Measurements from ENCODE around the gene CLEC4M.

DNA sequence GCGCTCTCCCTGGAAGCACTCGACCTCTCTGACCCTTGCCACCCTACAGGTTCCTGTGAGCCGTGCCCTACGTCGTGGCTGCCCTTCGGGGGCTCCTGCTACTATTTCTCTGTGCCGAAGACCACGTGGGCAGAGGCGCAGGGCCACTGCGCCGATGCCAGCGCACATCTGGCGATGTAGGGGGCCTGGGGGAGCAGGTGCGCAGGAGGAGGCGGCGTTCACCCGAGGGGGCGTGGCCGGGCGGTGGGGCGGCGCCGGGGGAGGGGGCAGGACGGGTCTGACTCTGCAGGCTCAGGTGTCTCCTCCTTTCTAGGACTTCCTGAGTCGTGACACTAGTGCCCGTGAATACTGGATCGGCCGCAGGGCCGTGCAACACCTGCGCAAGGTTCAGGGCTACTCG is 26.4 kb downstream of the CLEC4M start:
- TF ChIP-seq POLR2AphosphoS5 (IDR thresholded peaks at IDR 0.05) (no peak), POLR2A (IDR thresholded peaks at IDR 0.05) (no peak)
- TF ChIP-seq, protein P1, sequence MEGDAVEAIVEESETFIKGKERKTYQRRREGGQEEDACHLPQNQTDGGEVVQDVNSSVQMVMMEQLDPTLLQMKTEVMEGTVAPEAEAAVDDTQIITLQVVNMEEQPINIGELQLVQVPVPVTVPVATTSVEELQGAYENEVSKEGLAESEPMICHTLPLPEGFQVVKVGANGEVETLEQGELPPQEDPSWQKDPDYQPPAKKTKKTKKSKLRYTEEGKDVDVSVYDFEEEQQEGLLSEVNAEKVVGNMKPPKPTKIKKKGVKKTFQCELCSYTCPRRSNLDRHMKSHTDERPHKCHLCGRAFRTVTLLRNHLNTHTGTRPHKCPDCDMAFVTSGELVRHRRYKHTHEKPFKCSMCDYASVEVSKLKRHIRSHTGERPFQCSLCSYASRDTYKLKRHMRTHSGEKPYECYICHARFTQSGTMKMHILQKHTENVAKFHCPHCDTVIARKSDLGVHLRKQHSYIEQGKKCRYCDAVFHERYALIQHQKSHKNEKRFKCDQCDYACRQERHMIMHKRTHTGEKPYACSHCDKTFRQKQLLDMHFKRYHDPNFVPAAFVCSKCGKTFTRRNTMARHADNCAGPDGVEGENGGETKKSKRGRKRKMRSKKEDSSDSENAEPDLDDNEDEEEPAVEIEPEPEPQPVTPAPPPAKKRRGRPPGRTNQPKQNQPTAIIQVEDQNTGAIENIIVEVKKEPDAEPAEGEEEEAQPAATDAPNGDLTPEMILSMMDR (IDR thresholded peaks at IDR 0.05): no peak
